Left renal pelvis (tissue), 4 donors: ENCODE data around the gene FLRT2. TPM values are rescaled to one million over a fixed set of nuclear protein-coding genes. Genes with fewer than 3 reads are reported as not detected.

Experiments
- DNase-seq, 4 donors: peaks; one replicate each; pipeline ENCODE4 v3.0.0-alpha.2; 2013; ENCODE audit warnings: low read depth in 4 of 4, low spot score in 3 of 4
- polyA plus RNA-seq, 4 donors: library from polyadenylated mRNA; unstranded; fragments of 120-200 nt; gene quantifications; one replicate each; pipeline ENCODE4 v1.2.1, GENCODE V29; 2013; ENCODE audit not compliant: insufficient read length in 4 of 4

FLRT2 gene
- polyA plus RNA-seq, 4 donors = 184 to 294 (median 218) TPM

DNA sequence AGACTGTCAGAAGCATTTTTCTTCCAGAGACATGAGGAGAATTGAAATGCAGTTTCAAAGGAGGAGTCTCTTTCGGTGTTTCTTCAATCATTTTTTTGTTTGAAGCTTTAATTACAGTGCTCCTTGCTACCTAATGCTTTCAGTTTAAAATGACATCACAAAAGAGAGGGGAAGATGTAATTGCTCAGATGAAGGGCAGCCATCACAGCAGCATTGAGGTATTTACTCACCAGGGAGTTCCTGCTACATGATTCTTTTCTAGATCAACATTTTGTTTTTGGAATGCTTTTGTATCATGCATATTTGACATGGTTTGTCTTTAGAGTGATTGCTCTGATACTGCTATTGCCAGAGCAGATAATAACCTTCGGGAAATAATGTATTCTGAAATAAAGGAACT, 28.6 kb downstream of the FLRT2 start:
- DNase-seq = no peak

GRCh38 chr14:85562630-85563029, 32.7 kb downstream of the FLRT2 start:
- DNase-seq = no peak

DNA sequence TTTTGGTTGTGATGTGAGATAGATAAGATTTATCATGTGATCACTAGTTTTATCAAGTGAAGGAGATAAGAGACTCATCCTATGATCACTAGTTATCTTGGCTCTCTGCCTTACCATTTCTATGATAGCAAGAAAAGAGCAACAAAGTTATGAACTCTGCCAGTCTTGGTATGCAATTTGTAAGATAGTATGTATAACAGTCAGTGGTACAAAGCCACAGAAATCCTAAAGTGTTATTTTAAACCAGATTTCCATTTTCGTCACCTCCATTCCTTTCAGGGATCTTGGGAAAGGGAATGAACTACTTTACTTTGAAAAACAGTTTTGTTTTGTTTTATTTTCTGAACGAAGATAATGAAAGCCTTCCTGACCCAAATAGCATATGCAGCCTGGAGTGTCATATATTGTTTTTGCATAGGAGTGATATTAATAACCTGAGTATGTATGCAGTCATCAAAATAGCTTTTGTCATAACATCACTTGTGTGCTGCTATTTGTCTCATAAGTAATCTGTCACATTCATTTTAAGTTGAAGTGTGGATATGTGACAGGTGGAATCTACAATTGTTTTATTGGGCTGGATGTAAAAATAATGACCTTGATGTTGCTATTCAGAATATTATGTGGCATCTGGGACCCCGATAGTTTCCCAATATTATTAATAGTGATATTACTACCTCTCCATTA, 35.0 kb downstream of the FLRT2 start:
- DNase-seq = no peak

DNA sequence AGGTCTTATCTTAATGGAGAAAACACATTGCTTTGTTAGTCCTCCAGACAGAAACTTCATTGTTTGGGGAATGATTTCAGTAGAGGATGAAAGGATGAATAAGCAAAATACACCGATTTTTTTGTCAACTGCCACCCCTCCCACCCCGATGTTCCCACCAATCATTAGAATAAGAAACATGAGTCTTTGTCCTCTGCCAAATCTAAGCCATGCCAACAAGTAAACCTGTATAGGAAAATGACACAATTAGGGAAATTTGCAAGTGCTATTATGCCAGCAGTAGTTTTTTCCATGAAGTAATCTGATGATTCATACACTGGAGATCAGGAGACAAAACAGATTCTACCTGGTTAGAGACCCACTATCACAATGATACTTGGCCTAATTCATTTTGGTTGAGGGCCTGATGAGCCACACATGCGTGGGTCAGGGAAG, 35.9 kb downstream of the FLRT2 start:
- DNase-seq = no peak

GRCh38 chr14:85566603-85567002, 36.7 kb downstream of the FLRT2 start:
- DNase-seq = no peak

DNA sequence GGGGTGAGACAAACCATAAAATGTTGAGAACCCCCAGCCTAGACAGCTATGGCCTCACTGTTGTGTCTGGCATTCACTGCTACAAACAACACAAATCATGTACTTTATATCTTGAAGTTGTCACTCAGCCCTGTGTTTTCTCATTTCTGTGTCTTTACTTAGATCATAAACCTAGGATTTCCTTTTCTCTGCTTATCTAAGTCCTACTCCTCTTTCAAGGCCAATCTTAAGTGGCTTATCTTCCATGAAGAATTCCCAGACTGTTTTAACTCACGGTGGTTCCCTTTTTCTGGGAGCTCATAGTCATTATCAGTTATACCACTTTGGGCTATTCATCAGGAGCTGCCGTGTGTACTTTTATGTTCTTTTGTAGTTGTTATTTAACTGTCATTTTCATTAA, 42.1 kb downstream of the FLRT2 start:
- DNase-seq = no peak

DNA sequence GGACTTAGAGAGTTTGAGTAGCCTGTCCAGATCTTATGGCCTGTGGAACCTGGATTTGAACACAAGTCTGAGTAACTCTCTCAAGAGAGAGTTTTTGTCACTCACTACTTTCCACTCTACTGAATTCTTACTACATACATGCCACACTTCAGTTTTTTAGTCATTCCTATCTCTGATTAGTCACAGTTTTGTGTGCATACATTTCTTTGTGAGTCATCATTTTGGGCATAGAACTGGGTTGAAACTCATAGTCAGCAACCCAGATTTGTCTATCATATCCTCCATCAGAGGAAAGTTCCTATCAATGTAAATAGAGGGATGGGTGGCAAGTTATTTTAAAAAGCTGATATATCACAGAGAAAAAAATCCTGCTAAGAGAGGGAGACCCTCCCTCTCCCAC, 42.9 kb downstream of the FLRT2 start:
- no peak for DNase-seq

GRCh38 chr14:85573406-85573805, 43.5 kb downstream of the FLRT2 start:
- DNase-seq = no peak

DNA sequence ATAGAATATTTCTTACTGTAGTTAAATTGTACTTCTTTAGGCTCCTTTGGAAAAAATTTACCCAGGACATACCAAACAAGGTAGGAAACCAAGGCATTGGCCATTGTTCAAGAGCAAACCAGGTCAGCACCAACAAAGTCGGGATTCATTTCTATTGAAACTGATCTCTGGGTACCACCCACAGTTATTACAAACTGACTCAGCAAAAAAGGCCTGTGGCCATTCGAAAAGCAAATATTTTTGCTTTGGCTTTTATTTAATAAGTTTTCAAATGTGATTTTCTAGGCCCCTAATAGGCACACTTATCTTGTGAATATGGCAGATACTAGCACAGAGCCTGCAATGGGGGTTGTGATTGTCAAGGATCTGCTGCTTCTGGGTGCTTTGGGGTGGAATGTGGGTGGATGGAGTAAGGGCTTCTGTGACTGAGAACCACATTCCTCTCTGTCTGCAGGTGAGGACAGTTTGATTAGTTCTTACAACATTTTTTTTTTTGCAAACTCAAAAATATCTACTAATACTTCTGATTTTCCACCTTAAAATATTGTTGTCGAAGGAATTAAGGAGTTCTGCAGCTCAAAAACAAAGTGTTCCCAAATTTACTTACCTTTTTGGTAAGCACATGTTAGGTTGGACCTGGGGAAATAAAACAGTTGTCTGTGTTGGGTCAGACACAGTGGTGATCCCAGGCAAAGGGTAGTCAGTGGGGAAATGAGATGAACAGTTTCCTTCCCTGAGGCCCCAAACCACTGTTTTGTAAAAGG, 45.1 kb downstream of the FLRT2 start:
- DNase-seq = no peak

DNA sequence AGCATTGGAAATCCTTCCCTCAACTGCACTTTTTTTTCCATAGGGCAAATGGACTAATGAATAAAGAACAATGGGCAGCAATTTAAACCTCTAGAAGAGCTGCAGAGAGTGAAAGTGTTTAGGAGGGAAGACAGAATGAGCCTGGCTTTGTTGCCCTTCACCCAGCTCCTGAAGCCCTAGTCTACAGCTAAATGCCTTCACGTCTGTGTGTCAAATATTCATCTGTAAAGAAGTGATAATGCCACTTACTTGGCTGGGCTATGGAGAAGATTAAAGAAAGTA, 45.6 kb downstream of the FLRT2 start:
- DNase-seq = no peak

- no peak for DNase-seq
Observed at GRCh38 chr14:85576218-85576617, 46.3 kb downstream of the FLRT2 start.

GRCh38 chr14:85576848-85577542, 47.1 kb downstream of the FLRT2 start:
- no peak for DNase-seq

DNA sequence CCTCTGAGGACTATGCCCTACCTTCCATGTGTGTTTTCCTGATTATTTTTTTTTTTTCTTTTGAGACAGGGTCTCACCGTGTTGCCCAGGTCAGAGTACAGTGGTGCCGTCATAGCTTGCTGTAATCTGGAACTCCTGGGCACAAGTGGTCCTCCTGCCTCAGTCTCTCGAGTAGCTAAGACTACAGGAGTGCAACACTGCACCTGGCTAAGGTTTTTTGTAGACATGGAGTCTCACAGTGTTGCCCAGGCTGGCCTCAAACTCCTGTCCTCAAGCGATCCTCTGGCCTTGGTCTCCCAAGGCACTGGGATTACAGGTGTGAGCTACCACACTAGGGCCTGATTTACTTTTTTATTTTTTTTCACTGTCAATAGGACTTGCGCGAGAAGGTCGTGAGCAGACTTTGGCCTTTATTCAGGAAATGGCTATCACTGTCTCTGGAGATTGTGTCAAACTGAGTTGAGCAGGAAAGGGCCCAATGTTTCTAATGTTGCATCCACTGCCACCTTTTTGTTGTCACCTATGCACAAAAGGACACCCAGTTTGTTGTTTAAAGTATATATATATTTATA, 47.7 kb downstream of the FLRT2 start:
- DNase-seq = no peak

DNA sequence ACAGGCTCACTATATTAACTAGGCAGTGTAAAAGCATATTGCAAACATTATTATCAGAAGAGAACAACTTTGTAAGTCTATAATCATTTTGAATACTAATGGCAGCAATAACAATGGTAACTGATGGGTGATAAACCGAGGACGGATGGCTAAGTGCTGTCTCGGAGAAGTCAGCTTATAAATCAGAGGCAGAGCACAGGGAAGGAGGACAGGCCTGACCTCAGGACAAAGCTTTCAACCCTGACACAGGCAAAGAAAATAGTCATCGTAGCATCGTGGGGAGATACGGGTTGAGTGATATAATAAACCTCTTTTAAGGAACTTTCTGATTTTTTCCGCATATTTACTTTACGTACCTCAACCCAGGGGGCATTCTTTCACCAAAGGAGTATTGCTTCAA, 48.4 kb downstream of the FLRT2 start:
- DNase-seq = no peak

DNA sequence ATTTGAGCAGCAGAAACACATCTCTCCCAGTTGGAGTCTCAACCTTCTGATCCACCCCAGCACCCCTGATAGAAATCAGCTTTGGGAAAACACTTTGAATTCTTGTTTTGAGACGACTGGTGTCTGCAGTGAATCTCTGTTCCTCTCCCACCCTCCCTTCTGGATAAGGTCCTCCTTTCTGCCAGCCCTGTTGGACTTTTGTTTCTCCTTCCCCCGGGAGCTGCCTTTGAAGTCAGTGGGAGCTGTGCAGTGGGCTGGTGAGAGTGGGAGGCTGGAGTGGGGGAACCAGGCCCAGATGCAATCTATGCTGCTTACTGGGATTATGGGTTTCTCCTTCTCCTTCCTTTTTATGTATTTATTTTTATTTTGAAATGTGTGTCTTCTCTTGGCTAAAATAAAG, 49.0 kb downstream of the FLRT2 start:
- no peak for DNase-seq

DNA sequence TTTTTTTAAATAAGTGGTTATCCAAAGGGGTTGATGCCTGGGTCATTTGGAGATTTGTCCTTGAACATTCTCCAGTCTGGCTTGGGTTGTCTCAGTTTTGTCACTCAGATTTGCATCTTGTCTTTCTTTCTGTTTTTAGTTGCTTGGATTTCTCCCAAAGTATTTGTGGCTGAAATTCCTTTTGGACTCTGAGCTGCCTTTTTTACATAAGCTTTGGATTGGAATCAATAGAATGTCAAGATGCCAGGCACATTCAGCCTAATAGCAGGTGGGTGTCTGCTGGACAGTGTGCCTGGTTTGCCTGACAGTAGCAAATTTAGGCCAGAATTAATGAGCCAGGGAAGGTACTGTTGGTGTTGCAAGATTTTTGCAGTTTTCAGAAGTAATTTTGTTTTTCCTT, 50.0 kb downstream of the FLRT2 start:
- DNase-seq = no peak

DNA sequence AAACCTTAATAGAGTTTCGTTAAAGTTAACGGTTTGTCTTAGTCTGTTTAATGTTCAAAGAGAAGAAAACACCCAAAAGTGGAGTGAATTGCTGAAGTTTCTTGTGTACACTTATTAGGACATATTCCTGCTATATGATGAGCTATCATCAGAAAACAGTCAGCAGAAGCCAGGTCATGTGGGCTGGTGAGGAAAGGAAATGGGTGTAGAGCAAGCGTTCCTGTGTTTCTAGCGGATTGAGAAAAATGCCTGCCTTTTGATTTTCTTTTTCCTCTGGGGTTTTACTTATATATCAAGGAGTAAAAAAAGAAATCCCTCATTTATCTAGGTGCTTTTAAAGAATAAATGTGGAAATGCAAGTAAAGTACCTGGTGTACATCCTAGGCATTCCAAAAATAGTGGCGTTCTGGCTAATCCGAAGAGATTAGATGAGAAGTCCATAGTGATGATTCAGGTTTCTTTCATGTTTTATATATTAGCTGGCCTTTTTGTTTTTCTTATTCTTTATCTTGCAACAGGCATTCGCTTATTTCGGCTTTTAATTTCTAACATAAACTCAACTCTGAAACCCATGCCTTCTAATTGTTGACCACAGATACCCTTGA, 50.7 kb downstream of the FLRT2 start:
- no peak for DNase-seq

DNA sequence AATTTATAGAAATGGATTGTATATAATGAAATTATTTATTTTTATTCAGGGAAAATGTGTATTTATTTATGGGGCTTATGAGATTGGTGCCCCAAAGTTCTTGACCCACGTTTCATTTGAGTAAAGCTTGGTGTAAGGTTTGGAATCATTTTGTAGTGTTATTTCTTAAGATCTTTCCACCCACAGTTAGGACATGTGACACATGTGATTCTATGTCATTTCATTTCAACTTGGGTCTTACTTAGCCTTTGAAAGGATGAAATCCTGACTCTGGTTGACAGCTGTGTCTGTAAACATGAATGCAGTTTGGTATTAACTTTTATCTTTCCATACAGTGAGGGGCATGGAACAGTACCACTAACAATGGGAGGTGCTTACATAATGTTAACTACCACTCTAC, 51.7 kb downstream of the FLRT2 start:
- DNase-seq = no peak

GRCh38 chr14:85583380-85583779, 53.4 kb downstream of the FLRT2 start:
- DNase-seq = no peak

GRCh38 chr14:85584481-85584880, 54.5 kb downstream of the FLRT2 start:
- DNase-seq = no peak

GRCh38 chr14:85587151-85587711, 57.3 kb downstream of the FLRT2 start:
- DNase-seq = no peak
